ENCODE results near the gene GTPBP2. TPM values are rescaled to one million over a fixed set of nuclear protein-coding genes. Genes with fewer than 3 reads are reported as not detected.
"Not testable (repeated sequence)": the region's sequence is repeated elsewhere in the genome, so short reads cannot be mapped to it uniquely, and the experiment has no call there.

Gene GTPBP2
- polyA plus RNA-seq, 1 donor (not counting 4 experiments of a cell fraction or from before 2014, with no cell fraction given) = 59.5 TPM

GRCh38 chr6:43593938-43594337 is 35.1 kb downstream of the GTPBP2 start:
- Histone ChIP-seq H3K4me1 (ENCODE audit: control insufficient read depth, extremely low read depth, insufficient read depth, low read length) (no peaks in the 10 kb centered on the region), H3K9me1 (ENCODE audit: control insufficient read depth, extremely low read depth, insufficient read depth, low read length) (no peaks in the 10 kb centered on the region), H3K9ac (ENCODE audit: control insufficient read depth, extremely low read depth, insufficient read depth, low read length) (no peak overlapping the region), H3K27me3 (ENCODE audit: control insufficient read depth, extremely low read depth, insufficient read depth, low read length) (no peaks in the 10 kb centered on the region), H3K4me3 (ENCODE audit: control insufficient read depth in 2 of 3, extremely low read depth in 1 of 3, insufficient read depth in 2 of 3, low read depth in 1 of 3, low read length in 3 of 3) (no peak overlapping the region), H3K27ac (ENCODE audit: control insufficient read depth, insufficient read depth, low read length) (no peak overlapping the region), H3K4me2 (ENCODE audit: control insufficient read depth, extremely low read depth, insufficient read depth, low read depth, low read length) (no peak overlapping the region), H3K36me3 (ENCODE audit: control insufficient read depth in 2 of 2, extremely low read depth in 1 of 2, insufficient read depth in 2 of 2, low read length in 2 of 2) (peaks cover 11 to 19% of the 10 kb centered on the region in 2 experiments), H4K20me1 (ENCODE audit: control insufficient read depth, extremely low read depth, insufficient read depth, low read length) (no peaks in the 10 kb centered on the region), H3K9me3 (ENCODE audit: control insufficient read depth, low read depth, low read length) (no peaks in the 10 kb centered on the region), H3K79me2 (ENCODE audit: control insufficient read depth, insufficient read depth, low read length) (peaks cover 16% of the 10 kb centered on the region), H2AFZ (ENCODE audit: control insufficient read depth, low read length) (no peak overlapping the region)
- TF ChIP-seq, protein P1, sequence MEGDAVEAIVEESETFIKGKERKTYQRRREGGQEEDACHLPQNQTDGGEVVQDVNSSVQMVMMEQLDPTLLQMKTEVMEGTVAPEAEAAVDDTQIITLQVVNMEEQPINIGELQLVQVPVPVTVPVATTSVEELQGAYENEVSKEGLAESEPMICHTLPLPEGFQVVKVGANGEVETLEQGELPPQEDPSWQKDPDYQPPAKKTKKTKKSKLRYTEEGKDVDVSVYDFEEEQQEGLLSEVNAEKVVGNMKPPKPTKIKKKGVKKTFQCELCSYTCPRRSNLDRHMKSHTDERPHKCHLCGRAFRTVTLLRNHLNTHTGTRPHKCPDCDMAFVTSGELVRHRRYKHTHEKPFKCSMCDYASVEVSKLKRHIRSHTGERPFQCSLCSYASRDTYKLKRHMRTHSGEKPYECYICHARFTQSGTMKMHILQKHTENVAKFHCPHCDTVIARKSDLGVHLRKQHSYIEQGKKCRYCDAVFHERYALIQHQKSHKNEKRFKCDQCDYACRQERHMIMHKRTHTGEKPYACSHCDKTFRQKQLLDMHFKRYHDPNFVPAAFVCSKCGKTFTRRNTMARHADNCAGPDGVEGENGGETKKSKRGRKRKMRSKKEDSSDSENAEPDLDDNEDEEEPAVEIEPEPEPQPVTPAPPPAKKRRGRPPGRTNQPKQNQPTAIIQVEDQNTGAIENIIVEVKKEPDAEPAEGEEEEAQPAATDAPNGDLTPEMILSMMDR (optimal IDR thresholded peaks at IDR 0.05 in 1 of 3, IDR thresholded peaks at IDR 0.05 in 1 of 3, conservative IDR thresholded peaks at IDR 0.05 in 1 of 3; ENCODE audit: extremely low read depth in 1 of 3, insufficient read depth in 2 of 3, low read length in 3 of 3) = no peak
- TF ChIP-seq EZH2 (IDR thresholded peaks at IDR 0.05; ENCODE audit: low read length) = no peak
- DNase-seq (ENCODE audit: low read depth, low spot score) (no peak), FAIRE-seq (no peak)
- dilution Hi-C loops (cut with MboI; ENCODE audit: extremely low pct_ligation_motif_present, low sequenced_read_pairs) = no loop called here

DNA sequence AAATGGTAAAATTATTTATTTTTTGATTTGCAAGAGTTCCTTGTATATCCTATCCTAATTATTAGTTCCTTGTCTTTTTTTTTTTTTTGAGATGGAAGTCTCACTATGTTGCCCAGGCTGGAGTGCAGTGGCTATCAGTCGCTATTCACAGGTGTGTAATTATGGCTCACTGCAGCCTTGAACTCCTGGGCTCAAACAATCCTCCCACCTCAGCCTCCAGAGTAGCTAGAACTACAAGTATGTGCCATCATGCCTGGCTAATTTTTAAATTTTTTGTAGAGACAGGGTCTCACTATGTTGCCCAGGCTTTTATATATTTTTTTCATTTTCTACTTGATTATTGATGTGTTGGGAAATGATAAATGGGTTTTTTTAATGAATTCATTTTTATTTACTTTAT is 39.5 kb downstream of the GTPBP2 start:
- H3K27me3 ChIP-seq (ENCODE audit: control insufficient read depth, extremely low read depth, insufficient read depth, low read length); H3K4me1 ChIP-seq (ENCODE audit: control insufficient read depth, extremely low read depth, insufficient read depth, low read length); FAIRE-seq; dilution Hi-C loops (cut with MboI; ENCODE audit: extremely low pct_ligation_motif_present, low sequenced_read_pairs); DNase-seq (ENCODE audit: low read depth, low spot score); H2AFZ ChIP-seq (ENCODE audit: control insufficient read depth, low read length); H3K9ac ChIP-seq (ENCODE audit: control insufficient read depth, extremely low read depth, insufficient read depth, low read length); H3K27ac ChIP-seq (ENCODE audit: control insufficient read depth, insufficient read depth, low read length); H3K4me3 ChIP-seq (ENCODE audit: control insufficient read depth in 2 of 3, extremely low read depth in 1 of 3, insufficient read depth in 2 of 3, low read depth in 1 of 3, low read length in 3 of 3); H3K4me2 ChIP-seq (ENCODE audit: control insufficient read depth, extremely low read depth, insufficient read depth, low read depth, low read length); H3K9me3 ChIP-seq (ENCODE audit: control insufficient read depth, low read depth, low read length); H4K20me1 ChIP-seq (ENCODE audit: control insufficient read depth, extremely low read depth, insufficient read depth, low read length); H3K9me1 ChIP-seq (ENCODE audit: control insufficient read depth, extremely low read depth, insufficient read depth, low read length): not testable (repeated sequence)
- Histone ChIP-seq H3K36me3 (ENCODE audit: control insufficient read depth in 2 of 2, extremely low read depth in 1 of 2, insufficient read depth in 2 of 2, low read length in 2 of 2) (peaks cover 16 to 18% of the 10 kb centered on the region in 2 experiments), H3K79me2 (ENCODE audit: control insufficient read depth, insufficient read depth, low read length) (peaks cover 33% of the 10 kb centered on the region)

- DNase-seq (ENCODE audit: low read depth, low spot score) = no peak
- Histone ChIP-seq H2AFZ (ENCODE audit: control insufficient read depth, low read length) (no peak overlapping the region), H3K79me2 (ENCODE audit: control insufficient read depth, insufficient read depth, low read length) (peaks cover 35% of the 10 kb centered on the region), H3K9me1 (ENCODE audit: control insufficient read depth, extremely low read depth, insufficient read depth, low read length) (no peaks in the 10 kb centered on the region), H3K4me3 (ENCODE audit: control insufficient read depth in 2 of 3, extremely low read depth in 1 of 3, insufficient read depth in 2 of 3, low read depth in 1 of 3, low read length in 3 of 3) (no peak overlapping the region), H3K9me3 (ENCODE audit: control insufficient read depth, low read depth, low read length) (no peaks in the 10 kb centered on the region), H3K27ac (ENCODE audit: control insufficient read depth, insufficient read depth, low read length) (no peak overlapping the region), H4K20me1 (ENCODE audit: control insufficient read depth, extremely low read depth, insufficient read depth, low read length) (no peaks in the 10 kb centered on the region), H3K36me3 (ENCODE audit: control insufficient read depth in 2 of 2, extremely low read depth in 1 of 2, insufficient read depth in 2 of 2, low read length in 2 of 2) (peaks cover 23 to 26% of the 10 kb centered on the region in 2 experiments), H3K9ac (ENCODE audit: control insufficient read depth, extremely low read depth, insufficient read depth, low read length) (no peak overlapping the region), H3K4me2 (ENCODE audit: control insufficient read depth, extremely low read depth, insufficient read depth, low read depth, low read length) (no peak overlapping the region), H3K27me3 (ENCODE audit: control insufficient read depth, extremely low read depth, insufficient read depth, low read length) (no peaks in the 10 kb centered on the region), H3K4me1 (ENCODE audit: control insufficient read depth, extremely low read depth, insufficient read depth, low read length) (peaks cover 3% of the 10 kb centered on the region)
- dilution Hi-C loops (cut with MboI; ENCODE audit: extremely low pct_ligation_motif_present, low sequenced_read_pairs) = no loop called here
- TF ChIP-seq, protein P1 (optimal IDR thresholded peaks at IDR 0.05 in 1 of 3, IDR thresholded peaks at IDR 0.05 in 1 of 3, conservative IDR thresholded peaks at IDR 0.05 in 1 of 3; ENCODE audit: extremely low read depth in 1 of 3, insufficient read depth in 2 of 3, low read length in 3 of 3) = no peak
- TF ChIP-seq EZH2 (IDR thresholded peaks at IDR 0.05; ENCODE audit: low read length) = no peak
- no peak for FAIRE-seq
These were observed 40.9 kb downstream of the GTPBP2 start for GRCh38 chr6:43588194-43588593.

All from keratinocyte (primary cell).